Tibial nerve (tissue), 4 donors: Measurements from ENCODE around the gene MRPL43. TPM values are rescaled to one million over a fixed set of nuclear protein-coding genes. Genes with fewer than 3 reads are reported as not detected.
A peak's percentile ranks its signal among the peaks of the same experiment; 100 is the strongest.

Experiments
- DNase-seq, 2 donors: peaks; one replicate each; pipeline ENCODE4 v3.0.0-alpha.2; 2019; ENCODE audit warnings: low spot score in 2 of 2
- H3K27ac ChIP-seq, 4 donors: fragments of 200-600 bp; sonication (generic) in 3 of 4; one replicate each; pipeline ENCODE4 v1.5.1; 2017 to 2019; ENCODE audit warnings: mild to moderate bottlenecking in 1 of 4
- H3K27me3 ChIP-seq, 2 donors: fragments of 200-600 bp; sonication (generic) in 1 of 2; one replicate each; pipeline versions ENCODE4 v1.5.1 to v1.6.0; 2017 to 2019
- H3K36me3 ChIP-seq, 3 donors: fragments of 200-600 bp; sonication (generic); one replicate each; pipeline ENCODE4 v1.5.1; 2018 to 2019
- H3K4me1 ChIP-seq, 4 donors: fragments of 200-600 bp; sonication (generic) in 3 of 4; one replicate each; pipeline ENCODE4 v1.5.1; 2017 to 2019
- H3K4me3 ChIP-seq, 4 donors: fragments of 200-600 bp; sonication (generic) in 3 of 4; one replicate each; pipeline ENCODE4 v1.5.1; 2017 to 2019; ENCODE audit warnings: mild to moderate bottlenecking in 1 of 4, moderate library complexity in 1 of 4
- H3K9me3 ChIP-seq, 4 donors: fragments of 200-600 bp; sonication (generic) in 3 of 4; one replicate each; pipeline ENCODE4 v1.5.1; 2017 to 2019
- EP300 ChIP-seq, 2 donors: sonication (generic); formaldehyde crosslinking; IDR thresholded peaks; one replicate each; pipeline ENCODE4 v1.6.1; 2017; ENCODE audit warnings: antibody characterized with exemption in 2 of 2, mild to moderate bottlenecking in 1 of 2
- POLR2A ChIP-seq, 2 donors: fragments of 450-650 bp; IDR thresholded peaks; one replicate each; pipeline ENCODE4 v1.6.1; 2017; ENCODE audit warnings: antibody characterized with exemption in 2 of 2, mild to moderate bottlenecking in 2 of 2, moderate library complexity in 2 of 2
- WGBS, 2 donors: methylation state at CpG; one replicate each; pipeline ENCODE4 v1.1.5; 2018; 5-methylcytosine and 5-hydroxymethylcytosine counted together
- total RNA-seq, 4 donors: library from RNA; depleted of rRNA; stranded (reverse); fragments of >200 nt; gene quantifications; one replicate each; pipeline ENCODE4 v1.1.0, GENCODE V29; 2016
- TF ChIP-seq, protein P1 (sequence below), 5 experiments: fragments of 200-600 bp in 3 of 5; fragments of 450-650 bp in 2 of 5; sonication (generic) in 3 of 5; IDR thresholded peaks; one replicate each; pipeline ENCODE4 v1.5.1; 2016 to 2019; ENCODE audit warnings: antibody characterized with exemption in 5 of 5, mild to moderate bottlenecking in 3 of 5, moderate library complexity in 2 of 5

MRPL43 gene
- total RNA-seq, 4 donors from 2014 or later = 64.1 to 146 (median 99.5) TPM

GRCh38 chr10:101018600-101019439, 31.5 kb upstream of the MRPL43 start:
- WGBS, 2 donors = 22% methylated on average over 28 to 43 of the region's 45 CpGs
- TF ChIP-seq EP300 (IDR thresholded peaks at IDR 0.05) = no peak
- TF ChIP-seq, protein P1, sequence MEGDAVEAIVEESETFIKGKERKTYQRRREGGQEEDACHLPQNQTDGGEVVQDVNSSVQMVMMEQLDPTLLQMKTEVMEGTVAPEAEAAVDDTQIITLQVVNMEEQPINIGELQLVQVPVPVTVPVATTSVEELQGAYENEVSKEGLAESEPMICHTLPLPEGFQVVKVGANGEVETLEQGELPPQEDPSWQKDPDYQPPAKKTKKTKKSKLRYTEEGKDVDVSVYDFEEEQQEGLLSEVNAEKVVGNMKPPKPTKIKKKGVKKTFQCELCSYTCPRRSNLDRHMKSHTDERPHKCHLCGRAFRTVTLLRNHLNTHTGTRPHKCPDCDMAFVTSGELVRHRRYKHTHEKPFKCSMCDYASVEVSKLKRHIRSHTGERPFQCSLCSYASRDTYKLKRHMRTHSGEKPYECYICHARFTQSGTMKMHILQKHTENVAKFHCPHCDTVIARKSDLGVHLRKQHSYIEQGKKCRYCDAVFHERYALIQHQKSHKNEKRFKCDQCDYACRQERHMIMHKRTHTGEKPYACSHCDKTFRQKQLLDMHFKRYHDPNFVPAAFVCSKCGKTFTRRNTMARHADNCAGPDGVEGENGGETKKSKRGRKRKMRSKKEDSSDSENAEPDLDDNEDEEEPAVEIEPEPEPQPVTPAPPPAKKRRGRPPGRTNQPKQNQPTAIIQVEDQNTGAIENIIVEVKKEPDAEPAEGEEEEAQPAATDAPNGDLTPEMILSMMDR (IDR thresholded peaks at IDR 0.05) = peak; percentile 53 to 75 (median 71)

GRCh38 chr10:101018118-101018599, 30.9 kb upstream of the MRPL43 start:
- TF ChIP-seq EP300 (IDR thresholded peaks at IDR 0.05) = no peak
- TF ChIP-seq, protein P1 (IDR thresholded peaks at IDR 0.05) = no peak
- TF ChIP-seq POLR2A (IDR thresholded peaks at IDR 0.05) = no peak
- WGBS, 2 donors = 49 to 54% methylated on average over 20 of the region's 20 CpGs
- H3K4me3 ChIP-seq = no peak overlapping the region
- no peaks in the 10 kb centered on the region for H3K36me3 ChIP-seq
- H3K4me1 ChIP-seq = peaks cover 0 to 26% (median 20%) of the 10 kb centered on the region in 4 donors
- H3K27ac ChIP-seq = peak overlapping the region in 1 of 4 donors; percentile 41
- H3K27me3 ChIP-seq = peaks cover 0 to 12% of the 10 kb centered on the region in 2 donors
- no peak for DNase-seq
- no peaks in the 10 kb centered on the region for H3K9me3 ChIP-seq

More at GRCh38 chr10:101018600-101019439, 31.5 kb upstream of the MRPL43 start:
- Histone ChIP-seq H3K4me3 (no peak overlapping the region), H3K27ac (peak overlapping the region in 2 of 4 donors; percentile 19 to 41), H3K27me3 (peaks cover 0 to 12% of the 10 kb centered on the region in 2 donors), H3K36me3 (no peaks in the 10 kb centered on the region), H3K4me1 (peaks cover 0 to 20% (median 17%) of the 10 kb centered on the region in 4 donors), H3K9me3 (no peaks in the 10 kb centered on the region)
- peak; percentile 66 to 80 for DNase-seq

DNA sequence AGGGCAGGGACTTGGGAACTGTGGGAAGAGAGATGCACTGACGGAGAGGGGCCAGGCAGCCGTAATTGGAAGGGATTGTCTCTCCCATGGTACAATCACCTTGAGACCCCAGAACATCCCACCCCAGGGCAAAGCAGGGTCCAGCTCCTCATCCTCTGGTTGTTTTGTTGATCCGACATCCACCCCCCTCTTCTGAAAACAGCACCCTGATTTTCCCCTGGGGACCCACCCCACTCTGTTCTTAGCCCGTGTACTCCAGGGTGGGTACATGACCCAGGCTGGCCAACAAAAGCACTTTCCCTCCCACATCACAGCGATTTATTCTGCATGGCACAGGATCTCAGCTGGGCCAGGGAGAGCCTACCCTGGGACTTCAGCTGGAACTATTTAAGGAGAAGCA, 29.5 kb upstream of the MRPL43 start:
- Histone ChIP-seq H3K27ac (no peak overlapping the region), H3K36me3 (no peaks in the 10 kb centered on the region), H3K4me3 (no peak overlapping the region), H3K9me3 (no peaks in the 10 kb centered on the region), H3K4me1 (peaks cover 0 to 40% (median 28%) of the 10 kb centered on the region in 4 donors), H3K27me3 (peaks cover 0 to 12% of the 10 kb centered on the region in 2 donors)
- WGBS, 2 donors = 57 to 59% methylated on average over 5 of the region's 5 CpGs
- no peak for DNase-seq
- TF ChIP-seq, protein P1 (IDR thresholded peaks at IDR 0.05) = no peak
- TF ChIP-seq EP300 (IDR thresholded peaks at IDR 0.05) (no peak), POLR2A (IDR thresholded peaks at IDR 0.05) (no peak)

GRCh38 chr10:101015582-101015973, 28.3 kb upstream of the MRPL43 start:
- 82 to 89% methylated on average over 4 to 7 of the region's 8 CpGs for WGBS, 2 donors
- Histone ChIP-seq H3K27me3 (peaks cover 0 to 12% of the 10 kb centered on the region in 2 donors), H3K4me3 (no peak overlapping the region), H3K9me3 (no peaks in the 10 kb centered on the region), H3K27ac (no peak overlapping the region), H3K36me3 (no peaks in the 10 kb centered on the region), H3K4me1 (peaks cover 0 to 43% (median 28%) of the 10 kb centered on the region in 4 donors)
- DNase-seq = no peak
- no peak for TF ChIP-seq EP300 (IDR thresholded peaks at IDR 0.05)

- Histone ChIP-seq H3K9me3 (no peaks in the 10 kb centered on the region), H3K27ac (no peak overlapping the region), H3K36me3 (no peaks in the 10 kb centered on the region), H3K4me1 (peaks cover 0 to 43% (median 28%) of the 10 kb centered on the region in 4 donors), H3K4me3 (no peak overlapping the region), H3K27me3 (peaks cover 0 to 10% of the 10 kb centered on the region in 2 donors)
- DNase-seq = no peak
- 40 to 56% methylated on average over 6 to 7 of the region's 7 CpGs for WGBS, 2 donors
- TF ChIP-seq, protein P1 (IDR thresholded peaks at IDR 0.05) = no peak
- TF ChIP-seq POLR2A (IDR thresholded peaks at IDR 0.05) (no peak), EP300 (IDR thresholded peaks at IDR 0.05) (no peak)
Measured at GRCh38 chr10:101014966-101015581, 27.8 kb upstream of the MRPL43 start.
